Activated CD4-positive, alpha-beta T cell treated with anti-CD3 and anti-CD28 coated beads, Interleukin-2, amount 50 U/mL, for 24 hours (primary cell): ENCODE measurements around the gene DHX30.
"Not testable (repeated sequence)": the region's sequence is repeated elsewhere in the genome, so short reads cannot be mapped to it uniquely, and the experiment has no call there.

Source experiments
- DNase-seq, 2 donors: peaks; one replicate each; pipeline ENCODE4 v3.0.0-alpha.2; 2020; ENCODE audit warnings: low read depth in 1 of 2, low spot score in 1 of 2

DHX30 gene

GRCh38 chr3:47813551-47814177 is 10.7 kb downstream of the DHX30 start:
- DNase-seq, result no peak

GRCh38 chr3:47817609-47818008 is 14.7 kb downstream of the DHX30 start:
- no peak for DNase-seq

- DNase-seq, result peak; percentile 59 to 66
These were observed 21.9 kb downstream of the DHX30 start for GRCh38 chr3:47824541-47825473.

- no peak for DNase-seq
These were observed 22.7 kb downstream of the DHX30 start for GRCh38 chr3:47825590-47825989.

- not testable (repeated sequence) for DNase-seq
These were observed 26.5 kb downstream of the DHX30 start for GRCh38 chr3:47829482-47829881.

GRCh38 chr3:47836986-47837385 is 34.0 kb downstream of the DHX30 start:
- no peak for DNase-seq

GRCh38 chr3:47838503-47838902 is 35.6 kb downstream of the DHX30 start:
- DNase-seq, result no peak

- DNase-seq, result no peak
These were observed 38.9 kb downstream of the DHX30 start for GRCh38 chr3:47841786-47842349.

- no peak for DNase-seq
These were observed 43.4 kb downstream of the DHX30 start for GRCh38 chr3:47846186-47846879.

- no peak for DNase-seq
These were observed 43.9 kb downstream of the DHX30 start for GRCh38 chr3:47846880-47847248.

GRCh38 chr3:47847260-47847659 is 44.3 kb downstream of the DHX30 start:
- DNase-seq, result no peak

- no peak for DNase-seq
These were observed 45.0 kb downstream of the DHX30 start for GRCh38 chr3:47847801-47848518.

- DNase-seq, result no peak
These were observed 45.7 kb downstream of the DHX30 start for GRCh38 chr3:47848599-47849117.

- no peak for DNase-seq
These were observed 46.3 kb downstream of the DHX30 start for GRCh38 chr3:47849186-47849698.

- DNase-seq, result no peak
These were observed 47.0 kb downstream of the DHX30 start for GRCh38 chr3:47849699-47850563.

GRCh38 chr3:47850564-47851410 is 47.8 kb downstream of the DHX30 start:
- DNase-seq, result no peak

GRCh38 chr3:47851888-47852603 is 49.1 kb downstream of the DHX30 start:
- DNase-seq, result no peak
